PC-3 (cell line): ENCODE measurements around the gene CEP41.

Experiments
- CTCF ChIP-seq: fragments of 300-600 bp; sonication (generic); conservative IDR thresholded peaks from 2 replicates; pipeline ENCODE4 v1.5.1; 2017; ENCODE audit warnings: antibody characterized with exemption, low read depth, mild to moderate bottlenecking, low read length
- EZH2 ChIP-seq: fragments of 300-600 bp; sonication (generic); IDR thresholded peaks from one replicate; pipeline ENCODE4 v1.6.1; 2017; ENCODE audit warnings: antibody characterized with exemption, mild to moderate bottlenecking, low read length; ENCODE audit not compliant: unreplicated experiment
- EZH2phosphoT487 ChIP-seq: fragments of 300-600 bp; sonication (generic); IDR thresholded peaks from 2 replicates; pipeline ENCODE4 v1.6.1; 2018; ENCODE audit warnings: mild to moderate bottlenecking, antibody characterized with exemption, low read length, borderline replicate concordance

- TF ChIP-seq CTCF (no peak), EZH2 (no peak), EZH2phosphoT487 (no peak)
Observed at GRCh38 chr7:130419658-130420057, 21.2 kb downstream of the CEP41 start.
